H9 (cell line): ENCODE measurements around the gene POU3F3. TPM values are rescaled to one million over a fixed set of nuclear protein-coding genes. Genes with fewer than 3 reads are reported as not detected.

Experiments
- DNase-seq: peaks from one replicate; pipeline ENCODE4 v3.0.0-alpha.2; 2017
- H2AFZ ChIP-seq: one replicate; pipeline ENCODE4 v1.6.1; 2013; ENCODE audit warnings: mild to moderate bottlenecking, low read length, control low read depth, moderate library complexity
- H2AK5ac ChIP-seq: 2 replicates; pipeline ENCODE4 v1.6.1; 2013; ENCODE audit warnings: low read length, control low read depth, mixed read lengths; ENCODE audit not compliant: insufficient read length
- H2BK120ac ChIP-seq: one replicate; pipeline ENCODE4 v1.6.1; 2013; ENCODE audit warnings: low read depth, mild to moderate bottlenecking, low read length, control low read depth, inconsistent platforms; ENCODE audit not compliant: poor library complexity, severe bottlenecking
- H2BK12ac ChIP-seq: 2 replicates; pipeline ENCODE4 v1.6.1; 2013; ENCODE audit warnings: low read length, control low read depth, mixed read lengths, low read depth; ENCODE audit not compliant: insufficient read length
- H2BK15ac ChIP-seq: 2 replicates; pipeline ENCODE4 v1.6.1; 2013; ENCODE audit warnings: low read depth, low read length, control low read depth
- H2BK20ac ChIP-seq: one replicate; pipeline ENCODE4 v1.6.1; 2013; ENCODE audit warnings: low read depth, mild to moderate bottlenecking, low read length, control low read depth, inconsistent platforms; ENCODE audit not compliant: poor library complexity, severe bottlenecking
- H2BK5ac ChIP-seq: 2 replicates; pipeline ENCODE4 v1.6.1; 2013; ENCODE audit warnings: low read length, control low read depth, mixed read lengths; ENCODE audit not compliant: insufficient read length
- H3K14ac ChIP-seq: 2 replicates; pipeline ENCODE4 v1.6.1; 2013; ENCODE audit warnings: low read length, control low read depth; ENCODE audit not compliant: insufficient read depth
- H3K18ac ChIP-seq: 2 replicates; pipeline ENCODE4 v1.6.1; 2013; ENCODE audit warnings: low read depth, mild to moderate bottlenecking, mixed read lengths, low read length, control low read depth; ENCODE audit not compliant: insufficient read length
- H3K23ac ChIP-seq: 2 replicates; pipeline ENCODE4 v1.6.1; 2013; ENCODE audit warnings: low read length, control low read depth, mixed read lengths, low read depth; ENCODE audit not compliant: insufficient read length
- H3K23me2 ChIP-seq: 2 replicates; pipeline ENCODE4 v1.6.1; 2013; ENCODE audit warnings: low read depth, mild to moderate bottlenecking, mixed read lengths, low read length, control low read depth; ENCODE audit not compliant: insufficient read length, poor library complexity, severe bottlenecking
- H3K27ac ChIP-seq: 2 replicates; pipeline ENCODE4 v1.5.1; 2013; ENCODE audit warnings: low read length, control low read depth, mixed read lengths, low read depth; ENCODE audit not compliant: insufficient read length
- H3K27me3 ChIP-seq: 2 replicates; pipeline ENCODE4 v1.6.1; 2013; ENCODE audit warnings: low read length, control low read depth, inconsistent platforms; ENCODE audit not compliant: insufficient read depth
- H3K4ac ChIP-seq: 2 replicates; pipeline ENCODE4 v1.6.1; 2013; ENCODE audit warnings: low read depth, mild to moderate bottlenecking, control low read depth, inconsistent platforms, low read length, moderate library complexity
- H3K4me1 ChIP-seq: 2 replicates; pipeline ENCODE4 v1.6.1; 2013; ENCODE audit warnings: low read length, control low read depth, inconsistent platforms; ENCODE audit not compliant: insufficient read depth
- H3K4me2 ChIP-seq: 2 replicates; pipeline ENCODE4 v1.6.1; 2013; ENCODE audit warnings: low read length, control low read depth, mixed read lengths; ENCODE audit not compliant: insufficient read length, insufficient read depth
- H3K56ac ChIP-seq: 2 replicates; pipeline ENCODE4 v1.6.1; 2013; ENCODE audit warnings: low read depth, mild to moderate bottlenecking, mixed read lengths, low read length, control low read depth; ENCODE audit not compliant: insufficient read length
- H3K79me1 ChIP-seq: 2 replicates; pipeline ENCODE4 v1.6.1; 2013; ENCODE audit warnings: low read depth, mild to moderate bottlenecking, moderate library complexity, low read length, control low read depth, inconsistent platforms; ENCODE audit not compliant: insufficient read depth, poor library complexity, severe bottlenecking
- H3K79me2 ChIP-seq: 2 replicates; pipeline ENCODE4 v1.6.1; 2013; ENCODE audit warnings: low read length, control low read depth, inconsistent platforms; ENCODE audit not compliant: insufficient read depth
- H3K9ac ChIP-seq: 2 replicates; pipeline ENCODE4 v1.6.1; 2013; ENCODE audit warnings: low read length, control low read depth, mixed read lengths; ENCODE audit not compliant: insufficient read length; ENCODE audit errors: extremely low read depth
- H3K9me3 ChIP-seq: one replicate; pipeline ENCODE4 v1.6.1; 2013; ENCODE audit warnings: low read depth, low read length, inconsistent platforms; ENCODE audit not compliant: control insufficient read depth
- H3T11ph ChIP-seq: one replicate; pipeline ENCODE4 v1.6.1; 2013; ENCODE audit warnings: mild to moderate bottlenecking, low read length, control low read depth, inconsistent platforms
- H4K20me1 ChIP-seq: one replicate; pipeline ENCODE4 v1.6.1; 2013; ENCODE audit not compliant: control insufficient read depth, insufficient read length, insufficient read depth
- H4K5ac ChIP-seq: 2 replicates; pipeline ENCODE4 v1.6.1; 2013; ENCODE audit warnings: low read depth, mild to moderate bottlenecking, mixed read lengths, low read length, control low read depth; ENCODE audit not compliant: insufficient read length
- H4K8ac ChIP-seq: replicated peaks from 2 replicates; pipeline ENCODE4 v1.6.1; 2013; ENCODE audit warnings: low read length, control low read depth, mixed read lengths, low read depth; ENCODE audit not compliant: insufficient read length
- H4K91ac ChIP-seq: 2 replicates; pipeline ENCODE4 v1.6.1; 2013; ENCODE audit warnings: low read depth, mild to moderate bottlenecking, moderate library complexity, mixed read lengths, low read length, control low read depth; ENCODE audit not compliant: insufficient read length
- H3K27ac Mint-ChIP-seq, 3 experiments: 2 replicates in 2 of 3; 3 replicates in 1 of 3; pipeline ENCODE4 v1.8.0; 2020 to 2021; ENCODE audit warnings: mixed read lengths in 3 of 3, mild to moderate bottlenecking in 1 of 3, moderate library complexity in 1 of 3
- H3K27me3 Mint-ChIP-seq: 2 replicates; pipeline ENCODE4 v1.8.0; 2021; ENCODE audit warnings: low read depth, mild to moderate bottlenecking, moderate library complexity, mixed read lengths
- H3K36me3 Mint-ChIP-seq, 3 experiments: 2 replicates in 2 of 3; 3 replicates in 1 of 3; pipeline ENCODE4 v1.8.0; 2020 to 2021; ENCODE audit warnings: low read depth in 3 of 3, mixed read lengths in 3 of 3; ENCODE audit not compliant: insufficient read depth in 1 of 3
- H3K4me1 Mint-ChIP-seq, 2 experiments: 2 replicates each; pipeline ENCODE4 v1.8.0; 2020; ENCODE audit warnings: mixed read lengths in 2 of 2
- H3K4me3 Mint-ChIP-seq, 2 experiments: 2 replicates in 1 of 2; 3 replicates in 1 of 2; pipeline ENCODE4 v1.8.0; 2020 to 2021; ENCODE audit warnings: mild to moderate bottlenecking in 2 of 2, mixed read lengths in 2 of 2, moderate library complexity in 1 of 2
- H3K9me3 Mint-ChIP-seq, 2 experiments: 2 replicates in 1 of 2; 3 replicates in 1 of 2; pipeline ENCODE4 v1.8.0; 2020; ENCODE audit warnings: mild to moderate bottlenecking in 2 of 2, mixed read lengths in 2 of 2, moderate library complexity in 1 of 2
- WGBS: extraction: QIAGEN DNeasy Blood & Tissue Kit; methylation state at CpG from one replicate; pipeline ENCODE4 v1.1.7; 2013; ENCODE audit warnings: missing lambda C conversion rate, low lambda C conversion rate, mixed read lengths; ENCODE audit not compliant: insufficient read length; ENCODE audit errors: extremely low coverage; 5-methylcytosine and 5-hydroxymethylcytosine counted together
- total RNA-seq: library from RNA; stranded (reverse); gene quantifications from 2 replicates; pipeline ENCODE4 v1.2.1, GENCODE V29; 2021
- TF ChIP-seq, protein P1 (sequence below): fragments of 200-600 bp; sonication (generic); conservative IDR thresholded peaks from 3 replicates; pipeline ENCODE4 v1.8.0; 2021; ENCODE audit warnings: antibody characterized with exemption, mild to moderate bottlenecking

Gene POU3F3
- total RNA-seq, 1 experiment from 2014 or later = not detected

- Histone ChIP-seq H4K8ac (no peak overlapping the region), H3K4me1 (no peaks in the 10 kb centered on the region), H2BK20ac (no peak overlapping the region), H2BK120ac (no peak overlapping the region), H3K9me3 (no peaks in the 10 kb centered on the region), H3K27ac (no peak overlapping the region), H3K79me1 (no peaks in the 10 kb centered on the region), H3K23ac (no peak overlapping the region), H2BK15ac (no peak overlapping the region), H2AK5ac (no peak overlapping the region), H3K4ac (no peak overlapping the region), H2BK12ac (no peak overlapping the region), H3K18ac (no peak overlapping the region), H4K20me1 (no peaks in the 10 kb centered on the region), H3K27me3 (no peaks in the 10 kb centered on the region; the same call in 1 of the 2 replicates), H3K79me2 (no peaks in the 10 kb centered on the region), H3K9ac (no peak overlapping the region), H3T11ph (no peak overlapping the region), H4K5ac (no peak overlapping the region), H3K14ac (no peak overlapping the region), H3K56ac (no peak overlapping the region), H4K91ac (no peak overlapping the region), H2BK5ac (no peak overlapping the region), H3K4me2 (no peak overlapping the region), H2AFZ (no peak overlapping the region), H3K23me2 (no peaks in the 10 kb centered on the region)
- TF ChIP-seq, protein P1, sequence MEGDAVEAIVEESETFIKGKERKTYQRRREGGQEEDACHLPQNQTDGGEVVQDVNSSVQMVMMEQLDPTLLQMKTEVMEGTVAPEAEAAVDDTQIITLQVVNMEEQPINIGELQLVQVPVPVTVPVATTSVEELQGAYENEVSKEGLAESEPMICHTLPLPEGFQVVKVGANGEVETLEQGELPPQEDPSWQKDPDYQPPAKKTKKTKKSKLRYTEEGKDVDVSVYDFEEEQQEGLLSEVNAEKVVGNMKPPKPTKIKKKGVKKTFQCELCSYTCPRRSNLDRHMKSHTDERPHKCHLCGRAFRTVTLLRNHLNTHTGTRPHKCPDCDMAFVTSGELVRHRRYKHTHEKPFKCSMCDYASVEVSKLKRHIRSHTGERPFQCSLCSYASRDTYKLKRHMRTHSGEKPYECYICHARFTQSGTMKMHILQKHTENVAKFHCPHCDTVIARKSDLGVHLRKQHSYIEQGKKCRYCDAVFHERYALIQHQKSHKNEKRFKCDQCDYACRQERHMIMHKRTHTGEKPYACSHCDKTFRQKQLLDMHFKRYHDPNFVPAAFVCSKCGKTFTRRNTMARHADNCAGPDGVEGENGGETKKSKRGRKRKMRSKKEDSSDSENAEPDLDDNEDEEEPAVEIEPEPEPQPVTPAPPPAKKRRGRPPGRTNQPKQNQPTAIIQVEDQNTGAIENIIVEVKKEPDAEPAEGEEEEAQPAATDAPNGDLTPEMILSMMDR = no peak
- no peak for DNase-seq
- Mint-ChIP-seq H3K27ac (no peak overlapping the region), H3K4me3 (no peak overlapping the region), H3K36me3 (no peaks in the 10 kb centered on the region), H3K9me3 (no peaks in the 10 kb centered on the region), H3K4me1 (no peaks in the 10 kb centered on the region; a peak in 2 of 4 replicates), H3K27me3 (no peaks in the 10 kb centered on the region; the same call in none of the 2 replicates)
- no CpG with 5 or more reads among the region's 1 CpG for WGBS
Measured at GRCh38 chr2:104831742-104832141, 22.2 kb upstream of the POU3F3 start.
